ENCODE data around the gene ORAI2.
"Not testable (repeated sequence)": the region's sequence is repeated elsewhere in the genome, so short reads cannot be mapped to it uniquely, and the experiment has no call there.

Gene ORAI2

DNA sequence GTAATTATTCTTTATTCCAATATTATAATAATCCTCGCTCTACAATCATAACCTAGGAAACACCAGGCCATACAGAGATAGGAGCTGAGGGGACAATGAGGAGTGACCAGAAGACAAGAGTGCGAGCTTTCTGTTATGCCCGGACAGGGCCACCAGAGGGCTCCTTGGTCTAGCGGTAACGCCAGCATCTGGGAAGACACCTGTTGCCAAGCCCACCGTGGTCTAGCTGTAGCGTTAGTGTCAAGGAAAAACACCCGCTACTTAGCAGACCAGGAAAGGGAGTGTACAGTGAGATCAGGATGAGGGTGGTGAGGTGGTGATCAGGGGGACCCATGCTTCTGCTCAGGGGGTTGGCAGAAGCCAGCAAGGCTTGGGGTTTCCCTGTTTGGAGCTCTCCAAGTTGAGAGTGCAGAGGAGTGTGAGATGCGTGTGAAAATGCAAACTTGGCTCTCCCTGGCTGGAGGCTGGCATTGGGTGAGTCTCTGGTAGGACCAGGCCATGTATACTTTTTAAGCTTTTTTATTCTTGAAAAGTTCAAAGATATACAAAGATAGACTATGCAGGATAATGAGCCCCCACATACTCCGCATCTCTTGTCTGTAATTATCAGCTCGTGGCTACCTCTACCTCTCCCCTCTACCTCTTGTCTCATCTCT is 46.7 kb downstream of the ORAI2 start:
- H3K36me3 ChIP-seq; H3K9me3 ChIP-seq (ENCODE audit: severe bottlenecking); H3K4me3 ChIP-seq (ENCODE audit: low read depth, low read length); H3K27me3 ChIP-seq (ENCODE audit: insufficient read depth, low read depth, severe bottlenecking); H3K27ac ChIP-seq: not testable (repeated sequence)
- DNase-seq, result peak; percentile 82
- TF ChIP-seq, protein P1, sequence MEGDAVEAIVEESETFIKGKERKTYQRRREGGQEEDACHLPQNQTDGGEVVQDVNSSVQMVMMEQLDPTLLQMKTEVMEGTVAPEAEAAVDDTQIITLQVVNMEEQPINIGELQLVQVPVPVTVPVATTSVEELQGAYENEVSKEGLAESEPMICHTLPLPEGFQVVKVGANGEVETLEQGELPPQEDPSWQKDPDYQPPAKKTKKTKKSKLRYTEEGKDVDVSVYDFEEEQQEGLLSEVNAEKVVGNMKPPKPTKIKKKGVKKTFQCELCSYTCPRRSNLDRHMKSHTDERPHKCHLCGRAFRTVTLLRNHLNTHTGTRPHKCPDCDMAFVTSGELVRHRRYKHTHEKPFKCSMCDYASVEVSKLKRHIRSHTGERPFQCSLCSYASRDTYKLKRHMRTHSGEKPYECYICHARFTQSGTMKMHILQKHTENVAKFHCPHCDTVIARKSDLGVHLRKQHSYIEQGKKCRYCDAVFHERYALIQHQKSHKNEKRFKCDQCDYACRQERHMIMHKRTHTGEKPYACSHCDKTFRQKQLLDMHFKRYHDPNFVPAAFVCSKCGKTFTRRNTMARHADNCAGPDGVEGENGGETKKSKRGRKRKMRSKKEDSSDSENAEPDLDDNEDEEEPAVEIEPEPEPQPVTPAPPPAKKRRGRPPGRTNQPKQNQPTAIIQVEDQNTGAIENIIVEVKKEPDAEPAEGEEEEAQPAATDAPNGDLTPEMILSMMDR (IDR thresholded peaks at IDR 0.05; ENCODE audit: low read depth, low read length), result 0 out of 2 replicates have a peak, but pooled peaks have one; percentile 30

DNA sequence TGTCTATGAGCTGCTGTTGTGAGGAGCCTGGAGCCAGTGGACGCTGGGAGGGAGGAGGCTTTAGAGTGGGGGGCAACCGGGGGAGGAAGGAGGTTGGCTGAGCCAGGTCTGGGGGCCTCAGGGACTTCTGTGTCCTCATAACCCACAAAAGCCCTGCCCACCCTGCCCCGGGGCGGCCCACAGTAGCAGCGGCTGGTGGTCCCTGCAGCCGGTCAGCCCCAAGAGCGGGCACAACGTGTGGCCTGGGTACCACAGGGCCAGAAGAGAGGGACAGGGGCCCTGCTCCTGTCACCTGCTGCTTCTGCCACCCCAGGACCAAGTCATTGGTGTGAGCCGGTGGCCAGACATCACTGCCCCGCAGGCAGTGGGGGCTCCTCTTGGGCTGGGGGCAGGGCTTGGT is 48.6 kb downstream of the ORAI2 start:
- H3K27me3 ChIP-seq (ENCODE audit: insufficient read depth, low read depth, severe bottlenecking); H3K4me3 ChIP-seq (ENCODE audit: low read depth, low read length); H3K9me3 ChIP-seq (ENCODE audit: severe bottlenecking); H3K36me3 ChIP-seq; DNase-seq; H3K27ac ChIP-seq: not testable (repeated sequence)

DNA sequence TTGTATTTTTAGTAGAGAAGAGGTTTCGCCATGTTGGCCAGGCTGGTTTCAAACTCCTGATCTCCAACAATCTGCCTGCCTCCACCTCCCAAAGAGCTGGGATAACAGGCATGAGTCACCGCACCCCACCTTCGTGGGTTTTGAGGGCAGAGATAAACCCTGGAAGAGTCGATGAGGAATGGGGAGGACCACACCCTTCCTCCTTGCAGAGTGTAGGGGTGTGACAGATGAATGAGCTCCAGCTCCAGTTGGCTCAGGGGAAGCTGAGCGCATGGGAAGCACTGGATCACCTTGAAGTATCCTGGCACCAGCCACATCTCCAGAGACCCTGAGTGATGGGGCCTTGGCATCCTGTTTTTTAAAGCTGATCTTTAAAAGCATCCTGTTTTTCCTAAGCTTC is 50.9 kb downstream of the ORAI2 start:
- DNase-seq; H3K27ac ChIP-seq; H3K4me3 ChIP-seq (ENCODE audit: low read depth, low read length); H3K36me3 ChIP-seq; H3K9me3 ChIP-seq (ENCODE audit: severe bottlenecking); H3K27me3 ChIP-seq (ENCODE audit: insufficient read depth, low read depth, severe bottlenecking): not testable (repeated sequence)

DNA sequence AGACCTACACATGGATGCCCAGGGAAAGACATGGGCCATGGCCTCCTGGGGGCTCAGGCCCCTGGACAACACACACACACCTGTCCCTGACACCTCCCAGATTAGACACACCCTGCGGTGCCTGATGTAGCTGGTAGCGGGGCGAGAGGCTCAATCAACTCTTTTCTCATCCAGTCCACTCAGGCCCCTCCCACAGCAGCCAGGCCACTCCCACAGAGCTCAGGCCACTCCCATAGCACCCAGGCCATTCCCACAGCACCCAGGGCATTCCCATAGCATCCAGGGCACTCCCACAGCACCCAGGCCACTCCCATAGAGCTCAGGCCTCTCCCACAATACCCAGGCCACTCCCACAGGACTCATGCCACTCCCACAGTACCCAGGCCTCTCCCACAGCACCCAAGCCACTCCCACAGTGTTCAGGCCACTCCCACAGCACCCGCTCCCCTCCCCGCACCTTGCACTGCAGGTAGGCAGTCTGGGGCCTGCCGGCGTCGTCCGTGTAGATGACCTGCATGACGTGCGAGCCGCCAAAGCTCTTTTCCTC is 57.2 kb downstream of the ORAI2 start:
- not testable (repeated sequence) for H3K27me3 ChIP-seq (ENCODE audit: insufficient read depth, low read depth, severe bottlenecking); H3K27ac ChIP-seq; H3K4me3 ChIP-seq (ENCODE audit: low read depth, low read length); H3K36me3 ChIP-seq; H3K9me3 ChIP-seq (ENCODE audit: severe bottlenecking)
- DNase-seq, result peak; percentile 83

DNA sequence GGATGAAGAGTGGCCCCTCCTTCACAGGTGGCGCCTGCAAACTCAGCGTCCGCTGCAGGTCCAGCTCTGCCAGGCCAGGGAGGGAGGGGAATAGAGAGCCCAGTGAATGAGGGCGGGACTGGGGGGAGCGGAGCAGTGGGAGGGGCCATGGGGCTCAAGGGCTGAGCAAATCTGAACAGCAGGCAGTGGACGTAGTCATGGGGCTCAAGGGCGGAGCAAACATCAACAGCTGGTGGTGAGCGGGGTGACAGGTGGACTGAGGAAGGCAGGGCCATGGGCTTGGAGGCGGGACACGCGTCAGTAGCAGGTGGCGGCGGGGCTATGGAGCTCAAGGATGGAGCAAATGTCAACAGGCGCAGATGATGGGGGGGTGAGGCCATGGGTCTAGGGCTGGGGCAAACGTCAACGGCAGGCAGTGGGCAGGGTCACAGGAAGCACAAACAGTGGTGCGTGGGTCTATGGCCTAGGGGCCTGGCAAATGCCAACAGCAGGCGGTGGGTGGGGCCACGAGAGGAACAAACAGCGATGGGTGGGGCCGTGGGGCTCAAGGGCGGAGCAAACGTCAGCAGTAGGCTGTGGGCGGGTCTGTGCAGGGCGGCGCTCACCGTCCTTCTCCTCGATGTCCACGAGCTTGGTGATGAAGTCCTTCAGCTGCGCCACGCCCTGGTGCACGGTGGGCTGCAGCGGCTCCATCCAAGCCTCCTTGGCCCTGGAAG is 60.0 kb downstream of the ORAI2 start:
- not testable (repeated sequence) for H3K27ac ChIP-seq; H3K9me3 ChIP-seq (ENCODE audit: severe bottlenecking); H3K4me3 ChIP-seq (ENCODE audit: low read depth, low read length); H3K36me3 ChIP-seq; DNase-seq; H3K27me3 ChIP-seq (ENCODE audit: insufficient read depth, low read depth, severe bottlenecking)

DNA sequence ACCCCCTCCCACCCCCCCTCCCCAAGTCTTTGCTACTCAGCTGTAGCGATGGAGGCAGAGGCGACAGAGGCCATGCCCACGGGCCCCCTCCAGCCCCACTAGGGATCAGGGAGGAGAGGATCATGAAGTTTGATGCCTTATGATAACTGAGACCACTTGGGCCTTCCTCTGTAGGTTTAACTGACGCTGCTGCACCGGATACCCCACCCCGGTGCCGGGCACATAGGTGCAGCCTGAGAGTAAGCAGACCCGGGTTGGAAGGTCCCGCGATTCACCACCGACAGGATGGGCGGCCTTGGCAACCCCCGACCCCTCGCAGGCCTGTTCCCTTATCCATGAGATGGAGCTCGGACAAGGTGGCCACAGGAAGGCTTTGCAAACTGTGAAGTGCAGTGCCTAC is 60.7 kb downstream of the ORAI2 start:
- DNase-seq; H3K9me3 ChIP-seq (ENCODE audit: severe bottlenecking); H3K27me3 ChIP-seq (ENCODE audit: insufficient read depth, low read depth, severe bottlenecking); H3K27ac ChIP-seq; H3K4me3 ChIP-seq (ENCODE audit: low read depth, low read length); H3K36me3 ChIP-seq: not testable (repeated sequence)

DNA sequence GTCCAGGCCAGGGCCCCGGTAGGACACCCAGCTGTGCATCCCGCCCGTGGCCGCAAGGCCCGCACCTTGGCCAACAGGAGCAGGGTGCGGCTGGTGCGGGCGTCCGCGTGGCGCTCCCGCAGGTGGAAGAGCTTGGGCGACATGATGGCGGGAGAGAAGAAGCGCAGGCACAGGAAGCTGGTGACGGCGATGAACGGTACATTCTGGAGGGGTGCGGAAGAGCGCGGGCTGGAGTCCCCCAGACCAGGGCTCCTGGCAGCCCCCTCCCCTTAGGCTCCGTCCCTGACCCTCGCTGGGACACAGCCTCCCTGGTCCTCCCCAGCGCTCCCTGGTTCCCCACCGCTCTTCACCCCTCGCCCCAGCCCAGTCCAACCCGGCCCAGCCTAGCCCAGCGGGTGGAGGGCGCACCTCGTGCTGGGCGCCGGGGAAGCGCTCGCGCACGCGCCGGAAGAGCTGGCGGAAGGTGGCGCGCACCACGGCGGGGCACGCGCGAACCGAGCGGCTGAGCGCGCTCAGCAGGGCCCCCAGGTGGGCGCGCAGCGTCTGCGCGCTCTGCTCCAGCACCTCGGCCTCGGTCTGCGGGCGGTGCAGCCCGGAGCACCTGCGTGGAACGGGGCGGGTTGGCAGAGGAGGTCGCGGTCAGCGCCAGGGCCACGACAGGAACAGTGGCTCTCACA is 61.2 kb downstream of the ORAI2 start:
- not testable (repeated sequence) for H3K4me3 ChIP-seq (ENCODE audit: low read depth, low read length); DNase-seq; H3K36me3 ChIP-seq; H3K27ac ChIP-seq; H3K27me3 ChIP-seq (ENCODE audit: insufficient read depth, low read depth, severe bottlenecking); H3K9me3 ChIP-seq (ENCODE audit: severe bottlenecking)

DNA sequence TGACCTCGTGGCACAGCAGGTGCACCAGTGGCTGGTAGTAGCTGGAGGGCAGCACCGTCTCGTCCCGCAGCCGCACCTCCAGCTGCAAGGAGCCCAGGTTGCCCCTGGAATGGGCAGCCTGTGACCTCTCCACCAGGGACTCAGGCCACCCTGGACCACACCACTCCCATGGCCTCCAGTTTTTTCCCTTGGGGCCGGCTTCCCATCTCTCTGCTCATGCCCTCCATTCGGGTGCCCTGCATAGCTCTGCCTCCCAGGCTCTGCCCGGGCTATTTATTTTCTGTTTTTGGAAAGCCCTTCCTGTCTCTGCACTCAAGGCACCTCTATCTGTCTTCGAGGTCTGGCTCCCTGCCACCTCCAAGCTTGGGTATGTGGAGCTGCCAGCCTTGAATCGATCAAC is 63.5 kb downstream of the ORAI2 start:
- H3K27me3 ChIP-seq (ENCODE audit: insufficient read depth, low read depth, severe bottlenecking); H3K9me3 ChIP-seq (ENCODE audit: severe bottlenecking); H3K36me3 ChIP-seq; H3K27ac ChIP-seq; DNase-seq; H3K4me3 ChIP-seq (ENCODE audit: low read depth, low read length): not testable (repeated sequence)

DNA sequence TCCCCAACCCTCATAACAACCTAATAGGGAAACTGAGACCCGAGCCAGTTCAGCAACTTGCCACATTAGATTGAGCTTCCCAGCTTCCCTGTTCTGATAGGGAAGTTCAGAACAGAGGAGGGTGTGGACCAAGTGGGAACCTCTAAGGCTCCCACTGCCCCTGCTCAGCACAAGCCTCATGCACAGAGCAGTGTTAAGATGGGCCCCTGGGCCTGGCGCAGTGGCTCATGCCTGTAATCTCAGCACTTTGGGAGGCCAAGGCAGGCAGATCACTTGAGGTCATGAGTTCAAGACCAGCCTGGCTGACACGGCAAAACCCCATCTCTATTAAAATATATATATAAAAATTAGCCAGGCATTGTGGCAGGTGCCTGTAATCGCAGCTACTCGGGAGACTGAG is 63.9 kb downstream of the ORAI2 start:
- not testable (repeated sequence) for H3K27me3 ChIP-seq (ENCODE audit: insufficient read depth, low read depth, severe bottlenecking); H3K27ac ChIP-seq; H3K9me3 ChIP-seq (ENCODE audit: severe bottlenecking); H3K4me3 ChIP-seq (ENCODE audit: low read depth, low read length); DNase-seq; H3K36me3 ChIP-seq

DNA sequence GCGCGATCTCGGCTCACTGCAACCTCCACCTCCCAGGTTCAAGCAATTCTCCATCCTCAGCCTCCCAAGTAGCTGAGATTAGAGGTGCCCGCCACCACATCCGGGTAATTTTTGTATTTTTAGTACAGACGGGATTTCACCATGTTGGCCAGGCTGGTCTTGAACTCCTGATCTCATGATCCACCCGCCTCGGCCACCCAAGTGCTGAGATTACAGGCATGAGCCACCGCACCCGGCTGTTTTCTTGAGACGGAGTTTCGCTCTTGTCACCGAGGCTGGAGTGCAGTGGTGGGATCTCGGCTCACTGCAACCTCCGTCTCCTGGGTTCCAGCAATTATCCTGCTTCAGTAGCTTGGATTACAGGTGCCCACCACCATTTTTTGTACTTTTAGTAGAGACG is 64.9 kb downstream of the ORAI2 start:
- H3K4me3 ChIP-seq (ENCODE audit: low read depth, low read length); H3K9me3 ChIP-seq (ENCODE audit: severe bottlenecking); DNase-seq; H3K27ac ChIP-seq; H3K36me3 ChIP-seq; H3K27me3 ChIP-seq (ENCODE audit: insufficient read depth, low read depth, severe bottlenecking): not testable (repeated sequence)

DNA sequence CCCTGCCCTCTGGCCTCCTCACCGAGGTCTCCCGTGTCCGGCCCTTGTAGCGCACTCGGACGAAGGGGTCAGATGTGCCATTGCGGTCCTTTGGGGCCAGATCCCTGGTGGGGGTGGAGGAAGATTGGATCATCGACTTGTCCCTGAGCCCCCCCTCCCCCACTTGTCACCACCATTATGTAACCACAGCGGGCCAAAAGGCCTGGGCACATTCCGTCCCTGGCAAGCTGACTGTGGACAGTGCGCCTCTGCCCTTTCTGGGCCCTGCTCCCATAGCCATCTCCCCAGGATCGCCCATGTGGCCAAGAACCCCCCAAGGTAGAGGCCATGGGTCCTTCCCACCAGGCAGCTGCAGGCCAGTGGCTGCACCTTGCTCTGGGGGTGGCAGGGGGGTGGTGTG is 69.8 kb downstream of the ORAI2 start:
- H3K27ac ChIP-seq; H3K36me3 ChIP-seq; H3K27me3 ChIP-seq (ENCODE audit: insufficient read depth, low read depth, severe bottlenecking); DNase-seq; H3K9me3 ChIP-seq (ENCODE audit: severe bottlenecking); H3K4me3 ChIP-seq (ENCODE audit: low read depth, low read length): not testable (repeated sequence)

DNA sequence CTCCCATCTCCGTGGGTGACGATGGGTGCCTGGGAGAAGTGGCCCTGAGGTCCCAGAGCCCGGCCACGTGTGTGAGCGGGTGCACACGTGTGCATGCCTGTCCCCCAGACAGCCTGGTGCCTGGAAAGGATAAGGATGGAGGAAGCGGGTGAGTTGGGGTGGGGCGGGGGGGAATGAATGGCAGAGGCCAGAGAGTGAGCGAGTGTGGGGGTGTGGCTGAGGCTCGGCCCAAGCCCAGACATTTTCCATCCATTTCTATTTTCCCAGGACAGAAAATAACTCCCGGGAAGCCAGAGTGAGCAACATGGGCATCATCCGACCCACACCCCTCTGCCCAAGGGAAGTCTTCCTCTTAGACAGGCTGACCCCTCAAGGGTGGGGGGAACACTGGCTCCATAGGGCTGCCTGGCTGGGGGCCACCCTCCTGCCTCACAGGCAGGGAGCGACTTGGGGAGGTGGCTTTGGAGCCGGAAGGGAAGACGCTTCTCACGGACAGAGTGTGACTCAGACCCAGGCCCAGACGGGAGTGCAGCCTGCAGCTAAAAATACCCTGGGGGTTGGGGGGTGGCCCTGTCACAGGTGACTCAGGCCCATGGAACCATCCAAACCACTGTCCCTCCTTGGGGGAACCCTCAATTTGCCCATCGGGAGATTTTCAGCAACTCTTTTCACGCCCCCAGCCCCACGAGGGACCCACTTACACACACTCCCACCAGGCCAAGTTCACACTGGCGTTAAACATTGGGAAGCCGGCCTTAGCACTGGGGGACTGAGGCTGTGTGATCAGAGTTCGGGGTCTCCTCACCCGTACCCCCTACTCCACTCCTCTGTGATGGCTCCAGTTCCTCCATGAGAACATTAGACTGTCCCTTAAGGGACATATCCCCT is 72.2 kb downstream of the ORAI2 start:
- not testable (repeated sequence) for H3K4me3 ChIP-seq (ENCODE audit: low read depth, low read length); DNase-seq; H3K27me3 ChIP-seq (ENCODE audit: insufficient read depth, low read depth, severe bottlenecking); H3K27ac ChIP-seq; H3K9me3 ChIP-seq (ENCODE audit: severe bottlenecking); H3K36me3 ChIP-seq
